ENCODE measurements around the gene ENOX1. TPM values are rescaled to one million over a fixed set of nuclear protein-coding genes. Genes with fewer than 3 reads are reported as not detected.

The ENOX1 gene
- polyA plus RNA-seq, 1 donor = 3.0 TPM

DNA sequence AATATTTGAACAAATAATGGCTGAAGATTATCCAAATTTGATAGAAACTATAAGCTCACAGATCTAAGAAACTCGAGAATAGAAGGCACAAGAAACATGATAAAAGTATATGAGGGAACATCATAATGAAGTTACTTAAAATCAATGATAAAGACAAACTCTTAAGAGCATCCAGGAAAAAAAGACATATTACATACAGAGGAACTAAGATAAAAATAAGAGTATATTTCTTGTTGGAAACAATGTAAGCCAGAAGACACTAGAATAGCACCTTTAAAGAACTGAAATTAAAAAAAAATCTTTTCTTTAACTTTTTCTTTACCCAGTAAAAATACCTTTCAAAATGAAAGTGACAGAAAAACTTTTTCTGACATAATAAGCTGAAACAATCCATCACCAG, 407.0 kb downstream of the ENOX1 start:
- 67% methylated on average over 1 of the region's 1 CpG for WGBS (ENCODE audit: insufficient coverage, low lambda C conversion rate)
- H3K9me3 ChIP-seq (ENCODE audit: control insufficient read depth, low read depth, low read length) = peaks cover 7% of the 10 kb centered on the region
- H3K4me1 ChIP-seq (ENCODE audit: control insufficient read depth, insufficient read depth, low read length) = no peaks in the 10 kb centered on the region
- H3K27ac ChIP-seq (ENCODE audit: low read length) = no peak overlapping the region
- H3K27me3 ChIP-seq (ENCODE audit: control insufficient read depth, insufficient read depth, low read length) = no peaks in the 10 kb centered on the region
- H3K36me3 ChIP-seq (ENCODE audit: control insufficient read depth, insufficient read depth, low read length) = no peaks in the 10 kb centered on the region
- H3K4me3 ChIP-seq (ENCODE audit: low read length) = no peak overlapping the region
- DNase-seq = no peak

DNA sequence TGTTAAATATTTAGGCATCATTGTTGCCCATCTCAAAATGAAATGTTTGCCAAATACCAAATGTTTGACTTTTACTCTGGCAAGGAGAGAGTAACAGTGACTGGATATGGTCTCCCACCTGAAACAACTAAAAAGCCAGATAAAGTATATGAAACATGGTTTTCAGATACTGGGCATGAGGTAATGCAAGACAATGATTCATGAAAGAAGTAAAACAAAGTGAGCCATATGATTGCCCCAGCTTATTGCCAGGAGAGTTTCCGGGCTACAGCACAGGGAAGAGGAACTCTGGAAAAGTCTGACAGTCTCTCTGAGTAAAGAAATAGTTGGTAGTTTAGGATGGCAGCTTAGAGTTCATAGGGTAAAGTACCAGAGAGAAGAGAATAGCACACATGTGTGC, 408.8 kb downstream of the ENOX1 start:
- no peaks in the 10 kb centered on the region for H3K27me3 ChIP-seq (ENCODE audit: control insufficient read depth, insufficient read depth, low read length)

GRCh38 chr13:43377149-43377548, 409.6 kb downstream of the ENOX1 start:
- WGBS (ENCODE audit: insufficient coverage, low lambda C conversion rate) = no CpG with 5 or more reads among the region's 3 CpGs

More for the DNA sequence above, 408.8 kb downstream of the ENOX1 start:
- DNase-seq = no peak
- Histone ChIP-seq H3K36me3 (ENCODE audit: control insufficient read depth, insufficient read depth, low read length) (no peaks in the 10 kb centered on the region), H3K4me1 (ENCODE audit: control insufficient read depth, insufficient read depth, low read length) (no peaks in the 10 kb centered on the region), H3K9me3 (ENCODE audit: control insufficient read depth, low read depth, low read length) (peaks cover 7% of the 10 kb centered on the region), H3K4me3 (ENCODE audit: low read length) (no peak overlapping the region), H3K27ac (ENCODE audit: low read length) (no peak overlapping the region)
- no CpG with 5 or more reads among the region's 1 CpG for WGBS (ENCODE audit: insufficient coverage, low lambda C conversion rate)

GRCh38 chr13:43376596-43376995, 410.2 kb downstream of the ENOX1 start:
- peaks cover 7% of the 10 kb centered on the region for H3K9me3 ChIP-seq (ENCODE audit: control insufficient read depth, low read depth, low read length)
- H3K27ac ChIP-seq (ENCODE audit: low read length) = no peak overlapping the region
- H3K27me3 ChIP-seq (ENCODE audit: control insufficient read depth, insufficient read depth, low read length) = no peaks in the 10 kb centered on the region
- H3K36me3 ChIP-seq (ENCODE audit: control insufficient read depth, insufficient read depth, low read length) = no peaks in the 10 kb centered on the region
- no CpG with 5 or more reads among the region's 1 CpG for WGBS (ENCODE audit: insufficient coverage, low lambda C conversion rate)
- H3K4me3 ChIP-seq (ENCODE audit: low read length) = no peak overlapping the region
- H3K4me1 ChIP-seq (ENCODE audit: control insufficient read depth, insufficient read depth, low read length) = no peaks in the 10 kb centered on the region
- no peak for DNase-seq

More at GRCh38 chr13:43377149-43377548, 409.6 kb downstream of the ENOX1 start:
- H3K9me3 ChIP-seq (ENCODE audit: control insufficient read depth, low read depth, low read length) = peaks cover 7% of the 10 kb centered on the region
- H3K4me3 ChIP-seq (ENCODE audit: low read length) = no peak overlapping the region
- H3K27me3 ChIP-seq (ENCODE audit: control insufficient read depth, insufficient read depth, low read length) = no peaks in the 10 kb centered on the region
- no peak for DNase-seq
- H3K27ac ChIP-seq (ENCODE audit: low read length) = no peak overlapping the region
- no peaks in the 10 kb centered on the region for H3K36me3 ChIP-seq (ENCODE audit: control insufficient read depth, insufficient read depth, low read length)
- no peaks in the 10 kb centered on the region for H3K4me1 ChIP-seq (ENCODE audit: control insufficient read depth, insufficient read depth, low read length)

DNA sequence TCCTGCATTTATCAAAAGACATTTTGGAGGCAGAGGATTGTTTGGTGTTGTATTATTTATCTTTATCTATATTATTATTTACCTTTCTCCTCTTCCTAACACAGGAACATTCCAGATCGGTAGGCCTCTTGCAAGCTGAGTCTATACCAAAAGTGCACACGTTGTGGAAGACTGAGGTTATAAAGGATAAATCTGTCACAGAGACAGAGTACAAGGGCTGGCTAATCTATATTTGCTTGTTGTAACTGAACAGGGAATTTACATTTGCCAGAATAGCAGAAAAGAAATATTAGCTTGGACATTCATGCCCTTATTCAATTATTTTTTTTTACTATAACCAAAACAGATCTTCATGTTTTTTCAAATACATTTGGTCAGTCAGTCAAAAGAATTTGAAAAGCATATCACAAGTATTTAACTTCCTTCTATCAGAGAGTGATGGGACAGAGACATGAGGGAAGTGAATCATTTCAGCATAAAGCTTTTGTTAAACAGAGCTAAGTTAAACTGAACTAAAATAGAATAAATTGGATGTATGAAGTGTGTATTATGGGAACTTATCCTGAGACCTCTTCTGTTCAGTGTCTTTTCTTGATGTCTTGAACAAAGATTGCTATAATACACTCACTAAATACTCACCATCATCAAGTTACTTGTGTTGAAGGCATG, 410.8 kb downstream of the ENOX1 start:
- H3K36me3 ChIP-seq (ENCODE audit: control insufficient read depth, insufficient read depth, low read length) = no peaks in the 10 kb centered on the region
- no peak overlapping the region for H3K4me3 ChIP-seq (ENCODE audit: low read length)
- H3K9me3 ChIP-seq (ENCODE audit: control insufficient read depth, low read depth, low read length) = peaks cover 7% of the 10 kb centered on the region
- no peaks in the 10 kb centered on the region for H3K4me1 ChIP-seq (ENCODE audit: control insufficient read depth, insufficient read depth, low read length)
- H3K27ac ChIP-seq (ENCODE audit: low read length) = no peak overlapping the region
- no peaks in the 10 kb centered on the region for H3K27me3 ChIP-seq (ENCODE audit: control insufficient read depth, insufficient read depth, low read length)
- WGBS (ENCODE audit: insufficient coverage, low lambda C conversion rate) = no CpG with 5 or more reads among the region's 2 CpGs
- DNase-seq = no peak

DNA sequence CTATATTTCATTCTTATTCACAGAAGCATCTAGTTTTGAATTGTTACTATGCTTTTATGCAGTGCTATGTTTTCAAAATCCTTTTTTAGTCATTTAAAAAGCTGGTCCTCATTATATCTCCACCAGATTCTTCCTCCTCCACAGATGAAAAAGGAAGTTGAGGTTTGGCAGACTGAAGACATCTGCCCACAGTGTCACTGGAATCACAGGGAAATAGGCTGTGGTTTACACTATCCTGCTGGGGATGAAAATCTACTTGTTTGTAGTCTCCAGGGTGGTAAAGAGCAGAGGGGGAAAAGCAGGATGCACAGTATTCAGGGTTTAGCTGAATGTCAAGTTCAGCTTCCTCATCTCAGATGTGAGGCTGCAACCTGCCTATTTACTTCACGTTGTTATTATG, 412.2 kb downstream of the ENOX1 start:
- Histone ChIP-seq H3K36me3 (ENCODE audit: control insufficient read depth, insufficient read depth, low read length) (no peaks in the 10 kb centered on the region), H3K27ac (ENCODE audit: low read length) (no peak overlapping the region), H3K4me1 (ENCODE audit: control insufficient read depth, insufficient read depth, low read length) (no peaks in the 10 kb centered on the region), H3K9me3 (ENCODE audit: control insufficient read depth, low read depth, low read length) (peaks cover 5% of the 10 kb centered on the region), H3K27me3 (ENCODE audit: control insufficient read depth, insufficient read depth, low read length) (no peaks in the 10 kb centered on the region), H3K4me3 (ENCODE audit: low read length) (no peak overlapping the region)
- WGBS (ENCODE audit: insufficient coverage, low lambda C conversion rate) = no CpG with 5 or more reads among the region's 1 CpG
- no peak for DNase-seq

- Histone ChIP-seq H3K9me3 (ENCODE audit: control insufficient read depth, low read depth, low read length) (no peaks in the 10 kb centered on the region), H3K27me3 (ENCODE audit: control insufficient read depth, insufficient read depth, low read length) (no peaks in the 10 kb centered on the region), H3K36me3 (ENCODE audit: control insufficient read depth, insufficient read depth, low read length) (no peaks in the 10 kb centered on the region), H3K27ac (ENCODE audit: low read length) (no peak overlapping the region), H3K4me3 (ENCODE audit: low read length) (no peak overlapping the region), H3K4me1 (ENCODE audit: control insufficient read depth, insufficient read depth, low read length) (peaks cover 2% of the 10 kb centered on the region)
- DNase-seq = no peak
- 75% methylated on average over 3 of the region's 4 CpGs for WGBS (ENCODE audit: insufficient coverage, low lambda C conversion rate)
Measured at GRCh38 chr13:43373400-43373799, 413.4 kb downstream of the ENOX1 start.

GRCh38 chr13:43370842-43371241, 415.9 kb downstream of the ENOX1 start:
- Histone ChIP-seq H3K4me1 (ENCODE audit: control insufficient read depth, insufficient read depth, low read length) (peaks cover 10% of the 10 kb centered on the region), H3K4me3 (ENCODE audit: low read length) (no peak overlapping the region), H3K9me3 (ENCODE audit: control insufficient read depth, low read depth, low read length) (no peaks in the 10 kb centered on the region), H3K27me3 (ENCODE audit: control insufficient read depth, insufficient read depth, low read length) (no peaks in the 10 kb centered on the region), H3K27ac (ENCODE audit: low read length) (no peak overlapping the region), H3K36me3 (ENCODE audit: control insufficient read depth, insufficient read depth, low read length) (no peaks in the 10 kb centered on the region)
- 69% methylated on average over 2 of the region's 6 CpGs for WGBS (ENCODE audit: insufficient coverage, low lambda C conversion rate)
- no peak for DNase-seq

DNA sequence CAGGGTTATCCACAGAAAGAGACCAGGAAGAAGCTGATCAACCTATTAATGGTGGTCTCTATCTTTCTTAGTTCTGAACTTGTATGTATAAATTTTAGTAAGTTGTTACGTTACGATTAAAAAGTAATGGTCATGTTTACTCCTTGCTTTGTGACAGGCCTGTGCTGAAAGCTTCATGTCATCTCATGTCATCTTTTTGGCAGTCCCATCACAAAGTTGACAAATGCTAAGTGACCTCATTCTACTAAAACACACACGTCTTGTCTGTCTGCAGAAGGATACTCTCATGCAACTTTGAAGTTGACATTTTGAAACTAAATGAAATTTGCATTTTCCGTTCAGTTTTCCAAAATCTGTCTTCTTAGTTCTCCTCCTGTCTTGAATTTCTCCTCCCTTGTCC, 417.5 kb downstream of the ENOX1 start:
- Histone ChIP-seq H3K27ac (ENCODE audit: low read length) (no peak overlapping the region), H3K27me3 (ENCODE audit: control insufficient read depth, insufficient read depth, low read length) (no peaks in the 10 kb centered on the region), H3K4me3 (ENCODE audit: low read length) (no peak overlapping the region), H3K36me3 (ENCODE audit: control insufficient read depth, insufficient read depth, low read length) (no peaks in the 10 kb centered on the region), H3K9me3 (ENCODE audit: control insufficient read depth, low read depth, low read length) (no peaks in the 10 kb centered on the region), H3K4me1 (ENCODE audit: control insufficient read depth, insufficient read depth, low read length) (peaks cover 10% of the 10 kb centered on the region)
- no CpG with 5 or more reads among the region's 4 CpGs for WGBS (ENCODE audit: insufficient coverage, low lambda C conversion rate)
- no peak for DNase-seq

DNA sequence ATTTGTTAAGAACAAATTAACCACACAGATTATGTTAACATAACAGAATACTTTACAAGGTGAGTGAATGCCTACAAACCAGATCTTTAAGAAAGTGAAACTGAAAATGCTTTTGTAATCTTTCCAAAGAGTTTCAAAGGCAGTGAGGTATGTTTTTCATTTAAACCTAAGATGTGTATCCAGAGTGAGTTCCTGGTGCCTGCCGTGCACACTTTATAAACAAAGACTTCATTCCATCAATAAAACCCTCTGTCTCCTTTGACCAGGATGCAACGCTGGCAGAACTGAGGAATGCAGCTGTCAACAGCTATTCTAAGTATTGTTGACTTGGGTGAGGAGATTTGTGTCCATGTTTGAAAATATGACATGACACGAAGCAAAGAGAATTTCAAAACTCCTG, 418.8 kb downstream of the ENOX1 start:
- no CpG with 5 or more reads among the region's 3 CpGs for WGBS (ENCODE audit: insufficient coverage, low lambda C conversion rate)
- Histone ChIP-seq H3K4me1 (ENCODE audit: control insufficient read depth, insufficient read depth, low read length) (peaks cover 10% of the 10 kb centered on the region), H3K9me3 (ENCODE audit: control insufficient read depth, low read depth, low read length) (no peaks in the 10 kb centered on the region), H3K27ac (ENCODE audit: low read length) (no peak overlapping the region), H3K4me3 (ENCODE audit: low read length) (no peak overlapping the region), H3K27me3 (ENCODE audit: control insufficient read depth, insufficient read depth, low read length) (no peaks in the 10 kb centered on the region), H3K36me3 (ENCODE audit: control insufficient read depth, insufficient read depth, low read length) (no peaks in the 10 kb centered on the region)
- DNase-seq = peak in 1 of 2 donors; percentile 50

DNA sequence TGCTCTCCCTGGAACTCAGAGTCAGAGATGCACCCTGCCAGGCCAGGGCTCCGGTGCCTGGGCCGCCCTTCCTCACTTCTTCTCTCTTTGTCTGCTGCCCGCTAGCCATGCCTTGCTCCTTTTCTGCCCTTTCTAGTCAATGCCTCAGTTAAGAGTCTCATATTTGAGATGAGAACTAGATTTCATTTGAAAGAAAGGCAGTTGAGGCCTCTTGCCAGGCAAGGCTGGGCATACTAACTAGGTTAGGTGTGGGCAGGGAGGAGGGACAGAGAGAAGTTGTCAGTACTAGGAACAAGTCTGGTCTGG, 421.8 kb downstream of the ENOX1 start:
- H3K27ac ChIP-seq (ENCODE audit: low read length) = no peak overlapping the region

More for the DNA sequence above, 421.8 kb downstream of the ENOX1 start:
- Histone ChIP-seq H3K9me3 (ENCODE audit: control insufficient read depth, low read depth, low read length) (no peaks in the 10 kb centered on the region), H3K36me3 (ENCODE audit: control insufficient read depth, insufficient read depth, low read length) (no peaks in the 10 kb centered on the region), H3K27me3 (ENCODE audit: control insufficient read depth, insufficient read depth, low read length) (no peaks in the 10 kb centered on the region), H3K4me3 (ENCODE audit: low read length) (no peak overlapping the region), H3K4me1 (ENCODE audit: control insufficient read depth, insufficient read depth, low read length) (peaks cover 10% of the 10 kb centered on the region)
- DNase-seq = no peak
- WGBS (ENCODE audit: insufficient coverage, low lambda C conversion rate) = 100% methylated on average over 1 of the region's 3 CpGs

Data from large intestine (tissue), 3 donors.